Muscle layer of duodenum (tissue), 2 donors: ENCODE results near the gene GALNT17.

Source experiments
- H3K27ac ChIP-seq: one replicate; pipeline ENCODE4 v1.7.0; 2013; ENCODE audit warnings: mild to moderate bottlenecking, low read length
- H3K27me3 ChIP-seq: one replicate; pipeline ENCODE4 v1.7.0; 2013; ENCODE audit warnings: low read depth, mild to moderate bottlenecking, control low read depth, low read length
- H3K36me3 ChIP-seq, 2 donors: one replicate each; pipeline ENCODE4 v1.7.0; 2013; ENCODE audit warnings: low read length in 2 of 2, control low read depth in 1 of 2, mild to moderate bottlenecking in 1 of 2; ENCODE audit not compliant: insufficient read depth in 2 of 2, control insufficient read depth in 1 of 2
- H3K4me1 ChIP-seq, 2 donors: one replicate each; pipeline ENCODE4 v1.7.0; 2013; ENCODE audit warnings: low read length in 2 of 2, mild to moderate bottlenecking in 2 of 2, control low read depth in 1 of 2, moderate library complexity in 1 of 2; ENCODE audit not compliant: insufficient read depth in 2 of 2, control insufficient read depth in 1 of 2
- H3K4me3 ChIP-seq, 2 donors: one replicate each; pipeline ENCODE4 v1.7.0; 2013; ENCODE audit warnings: low read length in 2 of 2, low read depth in 1 of 2, mild to moderate bottlenecking in 1 of 2
- H3K9me3 ChIP-seq, 2 donors: one replicate each; pipeline ENCODE4 v1.7.0; 2013; ENCODE audit warnings: low read length in 2 of 2, control low read depth in 1 of 2, mild to moderate bottlenecking in 1 of 2; ENCODE audit not compliant: control insufficient read depth in 1 of 2
- donor health status: healthy.

GALNT17 gene

DNA sequence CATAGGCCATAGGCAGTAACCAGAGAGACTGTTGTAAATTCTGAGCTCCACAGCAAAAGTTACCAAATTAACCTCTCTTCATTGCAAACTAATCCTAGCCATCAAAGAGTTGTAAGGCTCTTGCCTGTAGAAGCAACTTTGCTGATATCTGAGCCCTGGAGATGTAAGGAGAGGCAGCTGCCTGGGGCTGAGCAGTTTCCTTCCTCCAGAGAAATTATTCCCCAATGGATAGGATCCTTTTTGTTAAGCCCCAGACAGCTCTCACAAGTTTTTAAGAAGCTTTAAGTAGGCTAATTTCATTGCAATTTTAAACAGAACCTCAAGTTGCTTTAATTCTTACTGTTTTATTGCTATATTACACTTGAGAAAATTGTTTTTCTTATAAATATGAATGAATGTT, 211.1 kb downstream of the GALNT17 start:
- Histone ChIP-seq H3K27ac (no peak overlapping the region), H3K4me3 (no peak overlapping the region), H3K4me1 (no peaks in the 10 kb centered on the region), H3K9me3 (peaks cover 3 to 18% of the 10 kb centered on the region in 2 donors), H3K27me3 (no peaks in the 10 kb centered on the region), H3K36me3 (no peaks in the 10 kb centered on the region)

DNA sequence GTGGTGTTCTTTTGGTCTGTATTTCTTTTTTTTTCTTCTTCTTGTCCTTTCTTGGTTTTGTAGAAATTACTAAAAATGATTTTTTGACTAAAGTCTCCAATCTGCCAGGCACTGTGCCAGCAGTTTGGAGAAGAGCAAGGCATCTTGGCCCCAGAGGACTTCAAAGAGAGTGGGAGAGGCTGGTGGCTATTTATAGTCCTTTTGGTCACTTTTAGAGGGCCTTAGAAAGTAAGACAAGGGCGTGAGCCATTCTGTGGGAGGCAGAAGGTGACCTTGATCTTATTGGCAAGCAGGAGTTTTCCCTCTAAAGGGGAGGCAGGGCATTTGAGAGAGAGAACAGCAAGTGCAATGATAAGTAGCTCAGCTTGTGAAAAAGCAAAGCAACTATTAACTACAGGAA, 211.9 kb downstream of the GALNT17 start:
- peaks cover 3 to 18% of the 10 kb centered on the region in 2 donors for H3K9me3 ChIP-seq
- H3K4me1 ChIP-seq: no peaks in the 10 kb centered on the region

DNA sequence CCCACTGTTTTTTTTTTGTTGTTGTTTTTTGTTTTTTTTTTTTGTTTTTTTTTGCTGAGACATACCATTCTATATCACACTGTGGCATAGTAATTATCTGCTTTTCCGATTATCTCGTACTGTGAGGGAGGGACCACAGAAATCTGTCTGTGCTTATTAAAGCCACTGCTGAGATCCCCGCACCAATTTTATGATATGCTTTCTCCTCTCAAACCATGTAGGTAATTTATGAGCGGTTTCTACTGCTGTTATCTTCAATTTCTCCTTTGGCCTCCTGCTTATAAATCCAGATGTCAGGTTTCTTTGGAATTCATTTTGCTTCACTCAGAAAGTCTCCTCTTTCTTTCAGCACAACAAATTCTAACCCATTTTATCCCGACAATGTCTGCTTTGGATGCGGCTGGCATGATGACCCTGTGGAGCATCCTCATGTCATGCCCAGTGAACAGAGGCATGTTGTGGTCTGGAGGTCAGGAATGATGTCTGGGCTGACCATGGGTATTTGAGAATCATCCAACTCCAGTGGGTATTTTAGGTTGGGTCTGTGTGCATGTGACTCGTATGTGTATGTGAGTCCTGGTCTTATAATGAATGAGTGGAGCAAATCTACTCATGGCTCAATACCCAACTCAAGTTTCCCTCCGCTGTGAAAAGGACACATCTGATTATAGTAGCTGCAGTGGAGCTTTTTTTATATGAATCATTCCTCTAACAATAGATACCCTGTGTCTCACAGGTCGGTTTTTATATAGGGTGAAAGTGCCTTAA, 213.4 kb downstream of the GALNT17 start:
- Histone ChIP-seq H3K36me3 (no peaks in the 10 kb centered on the region), H3K27me3 (no peaks in the 10 kb centered on the region), H3K4me3 (no peak overlapping the region), H3K9me3 (peaks cover 3 to 18% of the 10 kb centered on the region in 2 donors), H3K27ac (no peak overlapping the region), H3K4me1 (no peaks in the 10 kb centered on the region)

More for the DNA sequence above, 211.9 kb downstream of the GALNT17 start:
- H3K27me3 ChIP-seq: no peaks in the 10 kb centered on the region
- no peak overlapping the region for H3K27ac ChIP-seq
- no peak overlapping the region for H3K4me3 ChIP-seq
- H3K36me3 ChIP-seq: no peaks in the 10 kb centered on the region

DNA sequence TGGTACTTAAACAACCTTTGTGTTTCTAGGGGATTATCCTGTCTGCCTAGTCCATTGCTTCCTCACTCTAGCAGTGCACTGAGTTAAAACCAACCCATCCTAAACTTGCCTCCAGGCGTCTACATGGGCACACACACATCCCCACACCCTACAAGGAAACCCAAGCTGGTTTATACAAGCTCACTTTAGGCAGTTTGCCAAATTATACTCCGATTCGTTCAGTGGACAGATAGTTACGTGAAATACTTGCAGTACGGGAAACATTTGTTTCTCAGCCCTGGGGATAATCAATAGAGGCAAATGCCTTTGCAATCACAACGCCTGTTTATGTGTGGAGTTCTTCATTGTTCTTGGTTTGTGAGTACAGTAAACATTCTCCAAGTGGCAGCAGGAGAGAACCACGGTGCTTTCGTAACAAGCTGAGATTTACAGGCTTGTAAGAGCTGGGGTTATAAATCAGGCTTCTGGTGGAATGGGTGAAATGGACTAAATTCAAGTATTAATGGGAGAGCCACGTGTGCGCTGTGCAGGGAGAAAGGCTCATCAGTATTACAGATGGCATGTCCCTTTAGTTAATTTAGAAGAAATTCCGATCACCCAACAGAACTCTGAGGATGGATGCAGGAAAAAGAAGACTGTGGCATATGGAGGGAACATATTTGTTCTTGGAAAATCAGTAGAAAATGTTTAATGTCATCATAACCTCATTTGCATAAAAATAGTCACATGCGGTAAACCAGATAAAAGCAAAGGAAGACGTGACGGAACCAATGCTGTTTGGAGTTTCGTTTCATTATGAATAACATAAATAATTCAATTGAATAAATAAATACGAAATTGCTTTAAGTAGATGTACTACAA, 217.1 kb downstream of the GALNT17 start:
- H3K27me3 ChIP-seq: no peaks in the 10 kb centered on the region
- no peak overlapping the region for H3K27ac ChIP-seq
- H3K9me3 ChIP-seq: peaks cover 2 to 18% of the 10 kb centered on the region in 2 donors
- H3K4me1 ChIP-seq: no peaks in the 10 kb centered on the region
- H3K4me3 ChIP-seq: peak overlapping the region in 1 of 2 donors; percentile 32
- H3K36me3 ChIP-seq: no peaks in the 10 kb centered on the region

DNA sequence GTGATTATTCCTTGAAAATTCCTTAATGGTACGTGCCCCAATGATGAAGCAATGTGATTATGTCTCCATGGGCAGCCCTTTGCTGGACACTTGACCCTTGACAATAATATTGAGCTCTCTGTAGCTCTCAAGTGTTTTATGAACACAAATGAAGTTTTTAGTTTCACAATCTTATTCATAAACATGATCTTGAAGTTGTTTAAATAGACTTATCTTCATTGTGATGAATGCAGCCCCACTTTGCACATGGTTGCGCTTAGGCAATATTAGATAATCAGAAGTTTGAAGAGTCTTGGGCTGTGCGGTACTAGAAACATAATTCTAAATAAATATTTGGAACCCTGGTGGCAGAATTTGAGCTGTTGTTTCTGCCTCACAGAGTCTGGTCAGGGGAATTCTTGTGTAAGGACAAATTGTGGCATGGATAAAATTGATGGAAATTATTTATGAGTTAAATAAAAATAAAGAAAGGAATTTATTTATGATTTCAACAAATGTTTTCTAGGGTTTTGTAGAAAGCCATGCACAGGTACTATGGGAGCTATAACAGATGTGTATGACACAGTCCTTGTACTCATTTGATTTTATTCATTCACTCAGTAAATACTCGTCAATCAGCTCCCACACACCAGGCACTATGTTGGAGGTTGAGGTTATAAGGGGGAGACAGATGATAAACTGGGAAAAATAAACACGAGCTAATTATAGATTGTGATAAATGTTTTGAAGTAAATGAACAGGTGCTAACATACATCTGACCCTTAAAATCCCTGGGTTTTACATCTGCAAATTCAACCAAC, 217.9 kb downstream of the GALNT17 start:
- no peak overlapping the region for H3K27ac ChIP-seq
- H3K9me3 ChIP-seq: peaks cover 0 to 11% of the 10 kb centered on the region in 2 donors
- no peak overlapping the region for H3K4me3 ChIP-seq
- H3K36me3 ChIP-seq: no peaks in the 10 kb centered on the region
- no peaks in the 10 kb centered on the region for H3K27me3 ChIP-seq
- no peaks in the 10 kb centered on the region for H3K4me1 ChIP-seq

DNA sequence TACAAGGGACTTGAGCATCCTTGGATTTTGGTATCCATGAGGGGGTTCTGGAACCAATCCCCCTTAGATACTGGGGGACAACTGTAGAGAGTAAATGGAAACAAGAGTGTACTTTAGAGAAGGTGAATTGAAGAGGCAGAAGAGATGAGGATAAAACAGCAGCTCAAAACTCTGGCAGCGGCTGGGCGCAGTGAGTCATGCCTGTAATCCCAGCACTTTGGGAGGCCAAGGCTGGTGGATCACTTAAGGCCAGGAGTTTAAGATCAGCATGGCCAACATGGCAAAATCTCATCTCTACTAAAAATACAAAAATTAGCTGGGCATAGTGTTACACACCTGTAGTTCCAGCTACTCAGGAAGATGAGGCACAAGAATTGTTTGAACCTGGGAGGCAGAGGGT, 218.7 kb downstream of the GALNT17 start:
- Histone ChIP-seq H3K27ac (no peak overlapping the region), H3K36me3 (no peaks in the 10 kb centered on the region), H3K9me3 (peaks cover 0 to 10% of the 10 kb centered on the region in 2 donors), H3K4me3 (no peak overlapping the region), H3K4me1 (no peaks in the 10 kb centered on the region), H3K27me3 (no peaks in the 10 kb centered on the region)

DNA sequence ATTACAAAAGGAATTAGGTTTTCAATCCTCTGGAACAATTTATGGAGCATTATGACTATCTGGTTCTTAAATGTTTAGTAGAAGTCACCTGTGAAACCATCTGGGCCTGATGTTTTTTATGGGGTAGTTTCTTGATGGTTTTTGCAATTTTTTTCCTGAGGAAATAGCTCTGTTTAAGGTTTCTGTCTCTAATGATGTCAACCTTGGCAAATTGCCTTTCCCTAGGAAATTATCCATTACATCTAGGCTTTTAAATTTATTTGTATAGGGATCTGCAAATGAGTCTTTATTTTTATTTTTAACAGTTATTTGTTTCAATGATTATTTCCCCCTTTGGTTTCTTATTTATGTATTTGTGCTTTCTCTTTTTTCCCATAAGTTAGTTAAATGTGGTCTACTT, 222.8 kb downstream of the GALNT17 start:
- Histone ChIP-seq H3K4me1 (no peaks in the 10 kb centered on the region), H3K27ac (no peak overlapping the region), H3K4me3 (no peak overlapping the region), H3K36me3 (no peaks in the 10 kb centered on the region), H3K9me3 (peaks cover 0 to 10% of the 10 kb centered on the region in 2 donors), H3K27me3 (no peaks in the 10 kb centered on the region)

DNA sequence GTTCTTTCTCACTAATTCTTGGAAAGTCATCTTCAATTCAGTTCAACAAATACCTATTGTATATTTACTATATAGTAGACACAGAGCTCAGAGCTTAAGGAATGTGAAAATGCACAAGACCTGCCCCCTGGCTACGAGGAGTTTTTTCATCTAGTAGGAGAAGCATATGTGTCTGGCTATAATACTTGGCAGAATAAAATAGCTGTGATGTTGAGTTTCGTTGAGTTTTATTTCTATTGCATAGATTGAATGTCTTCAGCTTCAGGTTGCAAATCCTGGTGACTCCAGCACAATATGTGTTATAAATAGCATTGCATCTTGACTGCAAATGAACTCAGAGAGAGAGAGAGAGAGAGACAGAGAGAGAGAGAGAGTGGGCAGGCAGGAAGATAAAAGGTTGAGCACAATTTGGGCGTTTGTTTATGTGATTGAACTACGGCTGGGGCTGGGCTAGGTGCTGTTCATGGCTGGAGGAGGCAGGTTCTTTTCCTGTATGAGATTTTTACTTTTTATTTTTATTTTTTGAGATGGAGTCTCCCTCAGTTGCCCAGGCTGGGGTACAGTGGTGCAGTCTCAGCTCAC, 229.6 kb downstream of the GALNT17 start:
- no peak overlapping the region for H3K27ac ChIP-seq
- H3K36me3 ChIP-seq: no peaks in the 10 kb centered on the region
- no peaks in the 10 kb centered on the region for H3K4me1 ChIP-seq
- no peaks in the 10 kb centered on the region for H3K27me3 ChIP-seq
- H3K4me3 ChIP-seq: no peak overlapping the region
- H3K9me3 ChIP-seq: no peaks in the 10 kb centered on the region

DNA sequence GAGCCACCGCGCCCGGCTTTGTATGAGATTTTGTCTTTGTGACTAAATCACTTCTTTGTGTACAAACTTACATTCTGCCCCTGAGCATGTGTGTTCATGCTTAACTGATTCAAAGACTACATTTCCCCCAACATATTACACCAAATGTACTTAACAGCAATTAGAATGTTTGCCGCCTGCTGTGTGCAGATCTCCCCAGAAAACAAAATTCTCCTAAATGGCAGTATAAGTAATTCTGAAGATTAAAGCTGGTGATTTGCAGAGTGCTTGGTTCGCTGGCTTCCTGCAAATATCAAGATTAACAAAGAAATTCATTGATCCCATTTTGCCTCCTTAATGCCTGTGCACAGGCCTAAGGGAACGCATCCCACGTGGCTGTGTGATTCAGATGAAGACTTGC, 230.3 kb downstream of the GALNT17 start:
- Histone ChIP-seq H3K9me3 (no peaks in the 10 kb centered on the region), H3K4me3 (no peak overlapping the region), H3K4me1 (no peaks in the 10 kb centered on the region), H3K27ac (no peak overlapping the region), H3K27me3 (no peaks in the 10 kb centered on the region), H3K36me3 (no peaks in the 10 kb centered on the region)

DNA sequence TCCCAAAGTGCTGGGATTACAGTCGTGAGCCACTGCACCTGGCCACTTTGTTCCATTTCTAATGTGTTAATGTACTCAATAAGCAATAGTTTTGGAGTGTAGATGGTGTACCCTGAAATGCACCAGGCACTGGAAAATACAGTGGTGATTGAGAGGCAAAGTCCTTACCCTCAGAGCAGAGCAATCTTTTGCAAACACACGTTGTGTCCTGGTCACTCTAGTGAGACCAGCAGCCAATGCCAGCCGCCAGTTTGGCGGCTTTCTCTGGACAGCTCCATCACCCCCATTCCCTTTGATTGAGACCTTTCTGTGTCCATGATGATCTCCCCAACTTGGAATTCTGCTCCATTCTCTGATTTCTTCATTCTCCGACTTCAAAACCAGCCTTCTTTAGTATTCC, 231.3 kb downstream of the GALNT17 start:
- Histone ChIP-seq H3K9me3 (no peaks in the 10 kb centered on the region), H3K27me3 (no peaks in the 10 kb centered on the region), H3K36me3 (no peaks in the 10 kb centered on the region), H3K27ac (no peak overlapping the region), H3K4me3 (no peak overlapping the region), H3K4me1 (no peaks in the 10 kb centered on the region)

DNA sequence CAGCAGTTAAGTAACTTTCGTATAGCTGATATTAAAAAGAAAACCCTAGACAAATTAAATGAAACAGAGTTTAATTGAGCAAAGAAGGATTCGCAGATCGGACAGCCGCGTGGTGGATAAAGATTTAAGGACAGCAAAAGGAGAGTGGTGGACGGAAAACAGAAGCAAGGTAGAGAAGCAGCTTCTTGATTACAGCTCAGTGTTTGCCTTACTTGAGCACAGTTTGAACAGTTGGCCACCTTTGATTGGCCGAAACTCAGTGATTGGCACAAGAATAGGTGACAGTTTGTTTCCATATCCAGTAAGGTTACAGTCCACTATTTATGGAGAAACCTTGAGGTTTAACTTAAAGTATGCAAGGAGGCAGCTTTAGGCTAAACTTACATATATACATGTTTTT, 231.7 kb downstream of the GALNT17 start:
- Histone ChIP-seq H3K27ac (no peak overlapping the region), H3K4me1 (no peaks in the 10 kb centered on the region), H3K27me3 (no peaks in the 10 kb centered on the region), H3K9me3 (no peaks in the 10 kb centered on the region), H3K36me3 (no peaks in the 10 kb centered on the region), H3K4me3 (no peak overlapping the region)
